ENCODE measurements around the gene C10orf71.

C10orf71 gene

GRCh38 chr10:49289480-49289879 lies 9.5 kb upstream of the C10orf71 start:
- no peak for TF ChIP-seq CTCF (IDR thresholded peaks at IDR 0.05; ENCODE audit: control extremely low read depth, extremely low read depth, low read depth, missing control alignments)
- ChIA-PET POLR2A (no interaction called here), CTCF (interaction anchor here (1.4 kb wide), 1 partner anchor 13 kb away, joined by 3 read pairs; no protein-coding TSS in a partner anchor)
- no peak for DNase-seq (ENCODE audit: extremely low spot score)

- DNase-seq (ENCODE audit: extremely low spot score) = no peak
- CTCF ChIA-PET = interaction anchor here (1.4 kb wide), 1 partner anchor 12 kb away, joined by 3 read pairs; no protein-coding TSS in a partner anchor
- POLR2A ChIA-PET = no interaction called here
- TF ChIP-seq CTCF (IDR thresholded peaks at IDR 0.05; ENCODE audit: control extremely low read depth, extremely low read depth, low read depth, missing control alignments) = no peak
Measured at GRCh38 chr10:49290131-49290530, 8.8 kb upstream of the C10orf71 start.

- TF ChIP-seq CTCF (IDR thresholded peaks at IDR 0.05; ENCODE audit: control extremely low read depth, extremely low read depth, low read depth, missing control alignments) = no peak
- DNase-seq (ENCODE audit: extremely low spot score) = no peak
- CTCF ChIA-PET = interaction anchor here (1.4 kb wide), 1 partner anchor 12 kb away, joined by 3 read pairs; no protein-coding TSS in a partner anchor
- POLR2A ChIA-PET = no interaction called here
Measured at GRCh38 chr10:49290607-49291006, 8.4 kb upstream of the C10orf71 start.

GRCh38 chr10:49292565-49293207 lies 6.3 kb upstream of the C10orf71 start:
- no peak for TF ChIP-seq CTCF (IDR thresholded peaks at IDR 0.05; ENCODE audit: control extremely low read depth, extremely low read depth, low read depth, missing control alignments)
- ChIA-PET CTCF (no interaction called here), POLR2A (no interaction called here)
- no peak for DNase-seq (ENCODE audit: extremely low spot score)

GRCh38 chr10:49293208-49293603 lies 5.8 kb upstream of the C10orf71 start:
- no peak for DNase-seq (ENCODE audit: extremely low spot score)
- CTCF ChIA-PET = no interaction called here
- POLR2A ChIA-PET = no interaction called here
- no peak for TF ChIP-seq CTCF (IDR thresholded peaks at IDR 0.05; ENCODE audit: control extremely low read depth, extremely low read depth, low read depth, missing control alignments)

GRCh38 chr10:49294731-49295130 lies 4.2 kb upstream of the C10orf71 start:
- no peak for DNase-seq (ENCODE audit: extremely low spot score)
- POLR2A ChIA-PET = no interaction called here
- no peak for TF ChIP-seq CTCF (IDR thresholded peaks at IDR 0.05; ENCODE audit: control extremely low read depth, extremely low read depth, low read depth, missing control alignments)
- CTCF ChIA-PET = no interaction called here

Data from GM10248 (cell line).